GM23248 (cell line): Measurements from ENCODE around the gene IP6K3. TPM values are rescaled to one million over a fixed set of nuclear protein-coding genes. Genes with fewer than 3 reads are reported as not detected.

Source experiments
- DNase-seq: peaks from one replicate; pipeline ENCODE4 v3.0.0-alpha.2; 2015
- H2AFZ ChIP-seq: fragments of 200-600 bp; sonication (generic); 2 replicates; pipeline ENCODE4 v1.6.1; 2016; ENCODE audit warnings: antibody characterized with exemption
- H3F3A ChIP-seq: fragments of 200-600 bp; sonication (generic); 2 replicates; pipeline ENCODE4 v1.6.1; 2016; ENCODE audit warnings: mild to moderate bottlenecking, antibody characterized with exemption, mixed run types; ENCODE audit not compliant: insufficient read depth
- H3K27ac ChIP-seq: fragments of 200-600 bp; sonication (generic); 2 replicates; pipeline ENCODE4 v1.5.1; 2016; ENCODE audit warnings: mild to moderate bottlenecking
- H3K27me3 ChIP-seq: fragments of 200-600 bp; sonication (generic); replicated peaks from 2 replicates; pipeline ENCODE4 v1.6.1; 2016; ENCODE audit warnings: mild to moderate bottlenecking; ENCODE audit not compliant: insufficient read depth
- H3K36me3 ChIP-seq: fragments of 200-600 bp; sonication (generic); 2 replicates; pipeline ENCODE4 v1.6.1; 2016; ENCODE audit warnings: low read depth, mild to moderate bottlenecking
- H3K4me1 ChIP-seq: fragments of 200-600 bp; sonication (generic); 2 replicates; pipeline ENCODE4 v1.6.1; 2016; ENCODE audit warnings: mild to moderate bottlenecking; ENCODE audit not compliant: insufficient read depth
- H3K4me2 ChIP-seq: fragments of 200-600 bp; sonication (generic); one replicate; pipeline ENCODE4 v1.6.1; 2016; ENCODE audit warnings: mild to moderate bottlenecking; ENCODE audit not compliant: unreplicated experiment
- H3K4me3 ChIP-seq: fragments of 200-600 bp; sonication (generic); 2 replicates; pipeline ENCODE4 v1.5.1; 2016; ENCODE audit warnings: mild to moderate bottlenecking
- H3K79me2 ChIP-seq: fragments of 200-600 bp; sonication (generic); 2 replicates; pipeline ENCODE4 v1.6.1; 2016; ENCODE audit warnings: mild to moderate bottlenecking; ENCODE audit not compliant: insufficient read depth
- H3K9ac ChIP-seq: fragments of 200-600 bp; sonication (generic); 2 replicates; pipeline ENCODE4 v1.6.1; 2016; ENCODE audit warnings: mild to moderate bottlenecking
- H3K9me2 ChIP-seq: fragments of 200-600 bp; sonication (generic); 2 replicates; pipeline ENCODE4 v1.6.1; 2016; ENCODE audit warnings: mixed run types, mild to moderate bottlenecking, moderate library complexity; ENCODE audit not compliant: insufficient read depth
- H3K9me3 ChIP-seq: fragments of 200-600 bp; sonication (generic); one replicate; pipeline ENCODE4 v1.6.1; 2017; ENCODE audit warnings: low read depth
- H4K20me1 ChIP-seq: fragments of 200-600 bp; sonication (generic); 2 replicates; pipeline ENCODE4 v1.6.0; 2016; ENCODE audit not compliant: insufficient read depth
- EZH2 ChIP-seq: fragments of 200-600 bp; sonication (generic); IDR thresholded peaks from 2 replicates; pipeline ENCODE4 v1.6.1; 2018; ENCODE audit warnings: antibody characterized with exemption, mild to moderate bottlenecking; ENCODE audit not compliant: insufficient read depth, poor library complexity, severe bottlenecking
- EZH2phosphoT487 ChIP-seq: fragments of 200-600 bp; sonication (generic); IDR thresholded peaks from 2 replicates; pipeline ENCODE4 v1.6.1; 2018; ENCODE audit warnings: antibody characterized with exemption, moderate library complexity, mild to moderate bottlenecking, low read depth; ENCODE audit not compliant: insufficient read depth
- WGBS, 2 experiments: methylation state at CpG; one replicate each; pipeline ENCODE4 v1.1.6; 2015 to 2017; ENCODE audit warnings: low lambda C conversion rate in 2 of 2, low coverage in 1 of 2; ENCODE audit errors: missing lambda C conversion rate in 2 of 2; 5-methylcytosine and 5-hydroxymethylcytosine counted together
- in situ Hi-C: fragments of 300-500 bp; cut with MboI; formaldehyde crosslinking; loops from 2 replicates; pipeline ENCODE4 v1.15.0; 2020
- polyA plus RNA-seq: library from polyadenylated mRNA; unstranded; fragments of >200 nt; fragmentation: Nextera tagmentation; extraction: Ambion mirVana; gene quantifications from 2 replicates; pipeline ENCODE4 v1.2.1, GENCODE V29; 2016
- total RNA-seq: library from RNA; depleted of rRNA; stranded (reverse); fragments of >200 nt; shearing (Covaris generic); gene quantifications from 2 replicates; pipeline ENCODE4 v1.2.3, GENCODE V29; 2014

IP6K3 gene
- total and polyA plus RNA-seq, 2 experiments from 2014 or later: not detected

- Histone ChIP-seq H3K79me2 (no peaks in the 10 kb centered on the region), H3K9ac (no peak overlapping the region), H3K9me2 (no peaks in the 10 kb centered on the region), H3K4me3 (no peak overlapping the region), H3K4me2 (no peak overlapping the region), H2AFZ (no peak overlapping the region), H4K20me1 (no peaks in the 10 kb centered on the region), H3K4me1 (peaks cover 32% of the 10 kb centered on the region), H3F3A (peaks cover 21% of the 10 kb centered on the region), H3K36me3 (peaks cover 1% of the 10 kb centered on the region; the same call in 1 of the 2 replicates), H3K9me3 (no peaks in the 10 kb centered on the region), H3K27me3 (no peaks in the 10 kb centered on the region), H3K27ac (no peak overlapping the region)
- TF ChIP-seq EZH2 (no peak), EZH2phosphoT487 (no peak)
- WGBS, 2 experiments: 84 to 92% methylated on average over 13 of the region's 13 CpGs
- in situ Hi-C loops: no loop called here
- no peak for DNase-seq
Measured at GRCh38 chr6:33690766-33691165, 55.9 kb downstream of the IP6K3 start.

- WGBS, 2 experiments: 83 to 89% methylated on average over 10 of the region's 10 CpGs
Measured at GRCh38 chr6:33689879-33690278, 56.8 kb downstream of the IP6K3 start.

GRCh38 chr6:33689148-33689494 is 57.6 kb downstream of the IP6K3 start:
- 95 to 99% methylated on average over 11 to 12 of the region's 12 CpGs for WGBS, 2 experiments
- Histone ChIP-seq H3K9me2 (no peaks in the 10 kb centered on the region), H3K9ac (no peak overlapping the region), H4K20me1 (no peaks in the 10 kb centered on the region), H3K36me3 (no peaks in the 10 kb centered on the region; the same call in 1 of the 2 replicates), H3K4me3 (no peak overlapping the region), H3K27ac (no peak overlapping the region), H3K79me2 (no peaks in the 10 kb centered on the region), H3K9me3 (no peaks in the 10 kb centered on the region), H3K4me2 (no peak overlapping the region), H3K4me1 (peaks cover 16% of the 10 kb centered on the region), H2AFZ (no peak overlapping the region), H3K27me3 (no peaks in the 10 kb centered on the region), H3F3A (peaks cover 11% of the 10 kb centered on the region; the same call in 1 of the 2 replicates)
- in situ Hi-C loops: no loop called here
- DNase-seq: no peak
- TF ChIP-seq EZH2phosphoT487: no peak
- no peak for TF ChIP-seq EZH2

More at GRCh38 chr6:33689879-33690278, 56.8 kb downstream of the IP6K3 start:
- Histone ChIP-seq H3K27ac (no peak overlapping the region), H3K4me3 (no peak overlapping the region), H2AFZ (no peak overlapping the region), H3K4me2 (no peak overlapping the region), H3K9me2 (no peaks in the 10 kb centered on the region), H4K20me1 (no peaks in the 10 kb centered on the region), H3F3A (peaks cover 14% of the 10 kb centered on the region), H3K9me3 (no peaks in the 10 kb centered on the region), H3K79me2 (no peaks in the 10 kb centered on the region), H3K9ac (no peak overlapping the region), H3K27me3 (no peaks in the 10 kb centered on the region), H3K36me3 (no peaks in the 10 kb centered on the region; the same call in 1 of the 2 replicates), H3K4me1 (peaks cover 24% of the 10 kb centered on the region)
- peak; percentile 11 for DNase-seq
- TF ChIP-seq EZH2phosphoT487 (no peak), EZH2 (no peak)
- in situ Hi-C loops: no loop called here

- in situ Hi-C loops: no loop called here
- no peak overlapping the region for H3K4me2 ChIP-seq
- H3K4me1 ChIP-seq: peaks cover 11% of the 10 kb centered on the region
- no peak for DNase-seq
- H3K4me3 ChIP-seq: no peak overlapping the region
- no peaks in the 10 kb centered on the region for H3K9me2 ChIP-seq
- H3K79me2 ChIP-seq: no peaks in the 10 kb centered on the region
- 0 out of 2 replicates have a peak, but pooled peaks cover 6% of the 10 kb centered on the region for H3F3A ChIP-seq
- WGBS, 2 experiments: 96% methylated on average over 25 of the region's 25 CpGs
- no peak overlapping the region for H3K9ac ChIP-seq
- no peak overlapping the region for H3K27ac ChIP-seq
- no peaks in the 10 kb centered on the region; the same call in 1 of the 2 replicates for H3K36me3 ChIP-seq
- no peaks in the 10 kb centered on the region for H3K27me3 ChIP-seq
- H2AFZ ChIP-seq: no peak overlapping the region
- TF ChIP-seq EZH2 (no peak), EZH2phosphoT487 (no peak)
- no peaks in the 10 kb centered on the region for H3K9me3 ChIP-seq
- H4K20me1 ChIP-seq: no peaks in the 10 kb centered on the region
Measured at GRCh38 chr6:33688451-33689147, 58.1 kb downstream of the IP6K3 start.
